ENCODE measurements around the gene PITX2.

The PITX2 gene

GRCh38 chr4:110614173-110614963, 8.5 kb downstream of the PITX2 start:
- no peak for TF ChIP-seq PATZ1 (CRISPR knock-in tag; IDR thresholded peaks at IDR 0.05; ENCODE audit: borderline replicate concordance)
- no peak for ATAC-seq

GRCh38 chr4:110613745-110614144, 9.1 kb downstream of the PITX2 start:
- no peak for TF ChIP-seq ZNF565 (CRISPR knock-in tag; conservative IDR thresholded peaks at IDR 0.05; ENCODE audit: low read depth)
- TF ChIP-seq ZC3H10 (CRISPR knock-in tag; IDR thresholded peaks at IDR 0.05) = no peak
- no peak for TF ChIP-seq TOX (CRISPR knock-in tag; IDR thresholded peaks at IDR 0.05; ENCODE audit: borderline replicate concordance)
- no peak for TF ChIP-seq TSHZ2 (CRISPR knock-in tag; IDR thresholded peaks at IDR 0.05)
- no peak for TF ChIP-seq PATZ1 (CRISPR knock-in tag; IDR thresholded peaks at IDR 0.05; ENCODE audit: borderline replicate concordance)
- no peak for TF ChIP-seq GLIS3 (CRISPR knock-in tag; IDR thresholded peaks at IDR 0.05)
- TF ChIP-seq TCF4 (CRISPR knock-in tag; IDR thresholded peaks at IDR 0.05; ENCODE audit: borderline replicate concordance) = no peak
- TF ChIP-seq ZFP3 (CRISPR knock-in tag; IDR thresholded peaks at IDR 0.05) = no peak
- TF ChIP-seq ZNF8 (CRISPR knock-in tag; IDR thresholded peaks at IDR 0.05) = no peak
- no peak for TF ChIP-seq ZFP30 (CRISPR knock-in tag; IDR thresholded peaks at IDR 0.05)
- no peak for TF ChIP-seq CSRNP3 (CRISPR knock-in tag; IDR thresholded peaks at IDR 0.05)
- TF ChIP-seq ESRRG (CRISPR knock-in tag; IDR thresholded peaks at IDR 0.05) = no peak
- TF ChIP-seq ISL1 (CRISPR knock-in tag; IDR thresholded peaks at IDR 0.05) = no peak
- no peak for TF ChIP-seq RARB (CRISPR knock-in tag; IDR thresholded peaks at IDR 0.05)
- TF ChIP-seq BACH2 (CRISPR knock-in tag; IDR thresholded peaks at IDR 0.05; ENCODE audit: borderline replicate concordance) = no peak
- no peak for TF ChIP-seq PPARA (CRISPR knock-in tag; IDR thresholded peaks at IDR 0.05; ENCODE audit: borderline replicate concordance)
- no peak for TF ChIP-seq OSR1 (CRISPR knock-in tag; IDR thresholded peaks at IDR 0.05)
- TF ChIP-seq ARNTL (CRISPR knock-in tag; IDR thresholded peaks at IDR 0.05; ENCODE audit: borderline replicate concordance, low read depth) = no peak
- no peak for TF ChIP-seq SNAI2 (CRISPR knock-in tag; IDR thresholded peaks at IDR 0.05)
- no peak for TF ChIP-seq ZNF70 (CRISPR knock-in tag; IDR thresholded peaks at IDR 0.05)
- no peak for ATAC-seq

GRCh38 chr4:110612631-110613269, 10.1 kb downstream of the PITX2 start:
- no peak for ATAC-seq
- TF ChIP-seq CSRNP3 (CRISPR knock-in tag; IDR thresholded peaks at IDR 0.05) (no peak), PPARA (CRISPR knock-in tag; IDR thresholded peaks at IDR 0.05; ENCODE audit: borderline replicate concordance) (no peak), TSHZ2 (CRISPR knock-in tag; IDR thresholded peaks at IDR 0.05) (no peak), ZNF70 (CRISPR knock-in tag; IDR thresholded peaks at IDR 0.05) (no peak), ZNF8 (CRISPR knock-in tag; IDR thresholded peaks at IDR 0.05) (no peak), ISL1 (CRISPR knock-in tag; IDR thresholded peaks at IDR 0.05) (no peak), ZFP3 (CRISPR knock-in tag; IDR thresholded peaks at IDR 0.05) (no peak), CSDC2 (CRISPR knock-in tag; IDR thresholded peaks at IDR 0.05) (no peak), RARB (CRISPR knock-in tag; IDR thresholded peaks at IDR 0.05) (no peak), CREB5 (CRISPR knock-in tag; IDR thresholded peaks at IDR 0.05; ENCODE audit: low read depth) (no peak), ARNTL (CRISPR knock-in tag; IDR thresholded peaks at IDR 0.05; ENCODE audit: borderline replicate concordance, low read depth) (no peak)

Measured in SK-N-SH treated with all-trans-retinoic acid at 6 μM for 48 hours (cell line).